ENCODE measurements around the gene ADAM10. TPM values are rescaled to one million over a fixed set of nuclear protein-coding genes. Genes with fewer than 3 reads are reported as not detected.
A peak's percentile ranks its signal among the peaks of the same experiment; 100 is the strongest.

Gene ADAM10
- total and polyA plus RNA-seq, 11 donors, result 8.4 to 128 (median 67.0) TPM

DNA sequence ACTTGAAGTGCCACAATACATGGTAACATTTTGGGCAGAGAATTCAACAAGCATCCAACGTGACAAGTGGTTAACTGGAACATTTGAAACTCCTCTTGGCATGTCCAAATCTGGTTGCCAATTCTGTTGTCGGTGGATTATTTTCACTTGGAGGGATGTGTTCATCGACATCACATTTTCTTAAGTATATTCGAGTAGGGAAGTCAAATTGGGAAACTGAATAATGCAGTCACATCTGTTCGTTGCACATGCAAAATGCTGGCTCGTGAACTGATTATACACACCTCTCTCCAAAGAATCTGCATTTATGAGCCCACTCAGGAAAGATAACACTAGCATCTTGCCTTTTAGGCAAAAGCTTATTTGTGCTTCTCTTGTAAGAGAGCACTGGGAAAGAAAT lies 178.0 kb downstream of the ADAM10 start:
- H3K4me1 ChIP-seq, result peaks cover 0 to 16% (median 0%) of the 10 kb centered on the region in 12 donors
- H3K4me3 ChIP-seq, result no peak overlapping the region
- intact Hi-C loops (cut with DNase I), result loop anchor here in 1 of 10 donors (10.0 kb wide), 1 partner anchor 307 kb away; no protein-coding TSS in a partner anchor
- H3K36me3 ChIP-seq, result no peaks in the 10 kb centered on the region
- DNase-seq (no peak), ATAC-seq (no peak)
- no peaks in the 10 kb centered on the region for H3K27me3 ChIP-seq
- no peak for TF ChIP-seq POLR2A (IDR thresholded peaks at IDR 0.05)
- H3K9me3 ChIP-seq, result peaks cover 0 to 9% (median 0%) of the 10 kb centered on the region in 12 donors
- H3K27ac ChIP-seq, result no peak overlapping the region
- WGBS, 4 donors, result 81 to 90% (median 85%) methylated on average over 6 of the region's 6 CpGs

DNA sequence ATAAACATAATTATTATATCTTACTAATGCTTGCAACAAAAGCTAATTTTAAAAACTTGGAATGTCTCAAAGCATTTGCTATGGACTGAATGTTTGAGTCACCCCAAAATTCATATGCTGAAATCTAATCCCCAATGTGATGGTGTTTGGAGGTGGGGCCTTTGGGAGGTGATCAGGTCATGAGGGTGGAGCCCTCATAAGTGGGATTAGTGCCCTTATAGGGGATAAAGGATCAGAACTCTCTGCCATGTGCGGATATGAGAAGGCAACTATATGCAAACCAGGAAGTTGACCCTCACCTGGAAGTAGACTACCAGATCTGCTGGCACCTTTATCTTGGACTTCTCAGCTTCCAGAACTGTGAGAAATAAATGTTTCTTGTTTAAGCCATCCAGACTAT lies 180.1 kb downstream of the ADAM10 start:
- no peak overlapping the region for H3K4me3 ChIP-seq
- peaks cover 0 to 16% (median 0%) of the 10 kb centered on the region in 12 donors for H3K4me1 ChIP-seq
- H3K9me3 ChIP-seq, result peaks cover 0 to 9% (median 0%) of the 10 kb centered on the region in 12 donors
- DNase-seq (no peak), ATAC-seq (no peak)
- WGBS, 4 donors, result 94 to 100% (median 95%) methylated on average over 1 of the region's 1 CpG
- no peak for TF ChIP-seq POLR2A (IDR thresholded peaks at IDR 0.05)
- TF ChIP-seq, protein P1, sequence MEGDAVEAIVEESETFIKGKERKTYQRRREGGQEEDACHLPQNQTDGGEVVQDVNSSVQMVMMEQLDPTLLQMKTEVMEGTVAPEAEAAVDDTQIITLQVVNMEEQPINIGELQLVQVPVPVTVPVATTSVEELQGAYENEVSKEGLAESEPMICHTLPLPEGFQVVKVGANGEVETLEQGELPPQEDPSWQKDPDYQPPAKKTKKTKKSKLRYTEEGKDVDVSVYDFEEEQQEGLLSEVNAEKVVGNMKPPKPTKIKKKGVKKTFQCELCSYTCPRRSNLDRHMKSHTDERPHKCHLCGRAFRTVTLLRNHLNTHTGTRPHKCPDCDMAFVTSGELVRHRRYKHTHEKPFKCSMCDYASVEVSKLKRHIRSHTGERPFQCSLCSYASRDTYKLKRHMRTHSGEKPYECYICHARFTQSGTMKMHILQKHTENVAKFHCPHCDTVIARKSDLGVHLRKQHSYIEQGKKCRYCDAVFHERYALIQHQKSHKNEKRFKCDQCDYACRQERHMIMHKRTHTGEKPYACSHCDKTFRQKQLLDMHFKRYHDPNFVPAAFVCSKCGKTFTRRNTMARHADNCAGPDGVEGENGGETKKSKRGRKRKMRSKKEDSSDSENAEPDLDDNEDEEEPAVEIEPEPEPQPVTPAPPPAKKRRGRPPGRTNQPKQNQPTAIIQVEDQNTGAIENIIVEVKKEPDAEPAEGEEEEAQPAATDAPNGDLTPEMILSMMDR (IDR thresholded peaks at IDR 0.05), result no peak
- intact Hi-C loops (cut with DNase I), result loop anchor here in 1 of 10 donors (10.0 kb wide), 1 partner anchor 85 kb away; no protein-coding TSS in a partner anchor
- no peak overlapping the region for H3K27ac ChIP-seq
- no peaks in the 10 kb centered on the region for H3K36me3 ChIP-seq
- no peaks in the 10 kb centered on the region for H3K27me3 ChIP-seq

DNA sequence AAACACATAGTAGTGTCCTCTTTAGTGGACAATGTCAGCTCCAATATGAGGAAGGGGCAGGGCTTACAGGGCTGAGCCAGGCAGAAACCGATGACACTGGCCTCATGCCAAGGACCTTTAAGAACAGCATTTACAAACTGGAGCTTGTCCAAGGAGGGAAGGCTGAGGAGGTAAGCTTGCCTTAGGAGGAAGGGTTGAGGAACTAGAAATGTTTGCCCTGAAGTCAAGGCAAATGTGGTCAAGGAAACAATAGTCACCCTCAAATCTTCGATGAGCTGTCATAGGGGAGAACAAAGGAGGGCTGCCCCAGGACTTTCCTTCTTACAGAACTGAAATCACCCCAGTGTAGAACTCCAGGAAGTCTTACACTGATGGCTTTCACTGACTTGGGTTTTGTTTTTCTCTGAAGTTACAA lies 181.3 kb downstream of the ADAM10 start:
- Histone ChIP-seq H3K9me3 (peaks cover 0 to 9% (median 0%) of the 10 kb centered on the region in 12 donors), H3K4me1 (peaks cover 0 to 16% (median 0%) of the 10 kb centered on the region in 12 donors), H3K27me3 (no peaks in the 10 kb centered on the region), H3K36me3 (no peaks in the 10 kb centered on the region), H3K4me3 (no peak overlapping the region), H3K27ac (peak overlapping the region in 3 of 12 donors; percentile 13 to 62 (median 38))
- peak in 3 of 5 donors; percentile 38 to 60 (median 56) for DNase-seq
- peak in 2 of 4 donors; percentile 46 to 48 for ATAC-seq
- intact Hi-C loops (cut with DNase I), result loop anchor here in 1 of 10 donors (10.0 kb wide), 1 partner anchor 83 kb away; no protein-coding TSS in a partner anchor
- TF ChIP-seq POLR2A (IDR thresholded peaks at IDR 0.05), result no peak
- TF ChIP-seq, protein P1 (IDR thresholded peaks at IDR 0.05), result no peak
- 29 to 33% (median 31%) methylated on average over 2 of the region's 2 CpGs for WGBS, 4 donors

DNA sequence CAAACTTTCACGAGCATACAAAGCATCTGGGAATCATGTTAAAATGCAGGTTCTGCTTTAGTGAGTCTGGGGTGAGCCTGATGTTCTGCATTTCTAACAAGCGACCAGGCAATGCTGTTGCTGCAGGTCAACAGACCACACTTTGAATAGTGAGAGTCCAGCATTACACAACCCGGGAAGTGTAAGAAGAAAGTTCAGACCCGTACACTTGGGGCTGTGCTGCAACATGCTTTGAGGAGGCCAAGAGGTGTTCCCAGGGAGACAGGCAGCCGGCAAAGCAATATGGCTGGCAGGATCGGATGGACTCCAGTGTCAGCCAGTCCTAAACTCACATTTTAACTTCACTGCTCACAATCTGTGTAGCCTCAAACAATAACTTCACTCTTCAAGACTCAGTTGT lies 183.5 kb downstream of the ADAM10 start:
- ATAC-seq (no peak), DNase-seq (no peak)
- H3K4me1 ChIP-seq, result peaks cover 0 to 16% (median 0%) of the 10 kb centered on the region in 12 donors
- no peak overlapping the region for H3K4me3 ChIP-seq
- TF ChIP-seq, protein P1 (IDR thresholded peaks at IDR 0.05), result no peak
- no peak for TF ChIP-seq POLR2A (IDR thresholded peaks at IDR 0.05)
- 75 to 93% (median 89%) methylated on average over 6 of the region's 6 CpGs for WGBS, 4 donors
- H3K36me3 ChIP-seq, result no peaks in the 10 kb centered on the region
- H3K27ac ChIP-seq, result no peak overlapping the region
- peaks cover 0 to 9% (median 0%) of the 10 kb centered on the region in 12 donors for H3K9me3 ChIP-seq
- intact Hi-C loops (cut with DNase I), result loop anchor here in 1 of 10 donors (10.0 kb wide), 1 partner anchor 81 kb away; no protein-coding TSS in a partner anchor
- H3K27me3 ChIP-seq, result no peaks in the 10 kb centered on the region
